ENCODE data around the gene MYOCD.

The MYOCD gene

DNA sequence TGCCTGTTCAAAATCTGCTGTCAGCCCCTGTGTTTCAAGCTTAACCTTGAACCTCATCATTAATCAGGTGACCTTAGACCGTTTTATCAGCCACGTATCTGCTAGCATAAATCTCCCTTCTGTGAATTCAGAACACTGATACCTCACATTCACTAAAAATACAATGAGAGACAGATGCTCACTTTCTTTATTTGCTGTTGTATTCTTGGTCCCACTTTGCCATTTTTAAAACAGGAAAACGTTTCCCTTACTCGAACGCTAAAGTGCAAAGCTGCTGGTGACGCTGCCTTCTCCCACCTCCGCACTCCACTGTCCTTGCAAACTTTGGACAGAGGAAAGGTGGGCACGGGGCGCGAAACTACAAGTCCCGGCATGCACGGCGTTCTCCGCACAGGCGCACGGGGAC, 123.4 kb downstream of the MYOCD start:
- no peaks in the 10 kb centered on the region for H3K36me3 ChIP-seq (ENCODE audit: control insufficient read depth, low read length)
- H3K4me2 ChIP-seq (ENCODE audit: low read length), result peak overlapping the region; percentile 67
- peak overlapping the region; percentile 74 for H3K4me3 ChIP-seq (ENCODE audit: low read length)
- no peaks in the 10 kb centered on the region for H3K9me3 ChIP-seq (ENCODE audit: control insufficient read depth, insufficient read depth, low read length)
- H3K27me3 ChIP-seq (ENCODE audit: control insufficient read depth, low read length), result peaks cover 23% of the 10 kb centered on the region
- H3K27ac ChIP-seq (ENCODE audit: low read depth, low read length), result no peak overlapping the region
- no peaks in the 10 kb centered on the region for H3K79me2 ChIP-seq (ENCODE audit: control insufficient read depth, low read length)
- H4K20me1 ChIP-seq (ENCODE audit: control insufficient read depth, insufficient read depth, low read depth, low read length), result no peaks in the 10 kb centered on the region
- no peak for TF ChIP-seq EZH2phosphoT487 (IDR thresholded peaks at IDR 0.05; ENCODE audit: borderline replicate concordance, low read length)
- TF ChIP-seq, protein P1, sequence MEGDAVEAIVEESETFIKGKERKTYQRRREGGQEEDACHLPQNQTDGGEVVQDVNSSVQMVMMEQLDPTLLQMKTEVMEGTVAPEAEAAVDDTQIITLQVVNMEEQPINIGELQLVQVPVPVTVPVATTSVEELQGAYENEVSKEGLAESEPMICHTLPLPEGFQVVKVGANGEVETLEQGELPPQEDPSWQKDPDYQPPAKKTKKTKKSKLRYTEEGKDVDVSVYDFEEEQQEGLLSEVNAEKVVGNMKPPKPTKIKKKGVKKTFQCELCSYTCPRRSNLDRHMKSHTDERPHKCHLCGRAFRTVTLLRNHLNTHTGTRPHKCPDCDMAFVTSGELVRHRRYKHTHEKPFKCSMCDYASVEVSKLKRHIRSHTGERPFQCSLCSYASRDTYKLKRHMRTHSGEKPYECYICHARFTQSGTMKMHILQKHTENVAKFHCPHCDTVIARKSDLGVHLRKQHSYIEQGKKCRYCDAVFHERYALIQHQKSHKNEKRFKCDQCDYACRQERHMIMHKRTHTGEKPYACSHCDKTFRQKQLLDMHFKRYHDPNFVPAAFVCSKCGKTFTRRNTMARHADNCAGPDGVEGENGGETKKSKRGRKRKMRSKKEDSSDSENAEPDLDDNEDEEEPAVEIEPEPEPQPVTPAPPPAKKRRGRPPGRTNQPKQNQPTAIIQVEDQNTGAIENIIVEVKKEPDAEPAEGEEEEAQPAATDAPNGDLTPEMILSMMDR (IDR thresholded peaks at IDR 0.05; ENCODE audit: low read depth, low read length, poor library complexity, severe bottlenecking), result no peak
- peaks cover 20% of the 10 kb centered on the region for H3K4me1 ChIP-seq (ENCODE audit: control insufficient read depth, low read length)
- H3F3A ChIP-seq (ENCODE audit: control insufficient read depth, insufficient read depth), result no peaks in the 10 kb centered on the region
- H3K9me2 ChIP-seq (replicated peaks; ENCODE audit: control insufficient read depth, low read length), result no peaks in the 10 kb centered on the region

DNA sequence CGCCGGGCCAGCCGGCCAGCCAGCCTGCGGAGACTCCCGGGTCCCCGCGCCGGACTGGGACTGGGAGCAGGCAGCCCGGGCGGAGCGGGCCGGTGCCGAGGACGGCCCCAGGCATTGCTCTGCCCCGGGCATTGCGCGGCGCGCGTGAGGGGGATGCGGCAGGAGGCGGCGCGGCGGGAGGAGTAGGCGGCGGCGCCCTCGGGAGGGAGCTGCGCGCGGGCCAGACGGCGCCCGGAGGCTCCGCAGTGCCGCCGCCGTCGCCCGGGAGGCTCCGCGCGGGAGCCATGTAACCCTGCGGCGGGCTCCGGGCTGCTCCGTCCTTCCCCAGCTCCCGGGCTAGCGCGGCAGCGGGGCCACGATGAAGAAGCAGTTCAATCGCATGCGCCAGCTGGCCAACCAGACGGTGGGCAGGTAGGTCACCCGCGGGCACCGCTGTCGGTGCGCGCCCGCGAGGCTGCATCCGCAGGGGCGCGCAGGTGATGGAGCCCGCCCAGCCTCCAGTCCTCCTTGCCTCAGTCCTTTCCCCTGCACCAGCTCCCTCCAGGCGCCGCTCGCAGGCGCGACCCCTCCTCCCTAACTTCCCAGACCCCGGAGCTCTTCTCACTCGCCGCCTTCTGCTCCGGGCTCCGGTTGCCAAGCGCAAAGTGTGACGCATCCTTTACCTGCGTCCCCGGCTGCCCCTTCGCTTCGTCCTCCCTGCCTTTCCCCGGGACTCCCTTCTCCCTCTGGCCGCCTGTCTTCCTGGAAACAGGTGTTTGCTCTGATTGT, 124.0 kb downstream of the MYOCD start, which contains the start of gene ARHGAP44:
Gene ARHGAP44 (plus strand): TSS at position 18 of the 768 bp plus-strand sequence. CDS start 341 bp downstream, at position 359.
- peaks cover 20% of the 10 kb centered on the region for H3K4me1 ChIP-seq (ENCODE audit: control insufficient read depth, low read length)
- no peaks in the 10 kb centered on the region for H3K9me2 ChIP-seq (replicated peaks; ENCODE audit: control insufficient read depth, low read length)
- peak within 1 kb of the TSS; percentile 74 for H3K4me3 ChIP-seq (ENCODE audit: low read length)
- H3K4me2 ChIP-seq (ENCODE audit: low read length), result peak within 1 kb of the TSS; percentile 67
- peaks cover 23% of the 10 kb centered on the region for H3K27me3 ChIP-seq (ENCODE audit: control insufficient read depth, low read length)
- no peak for TF ChIP-seq EZH2phosphoT487 (IDR thresholded peaks at IDR 0.05; ENCODE audit: borderline replicate concordance, low read length)
- TF ChIP-seq, protein P1 (IDR thresholded peaks at IDR 0.05; ENCODE audit: low read depth, low read length, poor library complexity, severe bottlenecking), result no peak
- H3K9me3 ChIP-seq (ENCODE audit: control insufficient read depth, insufficient read depth, low read length), result no peaks in the 10 kb centered on the region
- no peak within 1 kb of the TSS for H3K27ac ChIP-seq (ENCODE audit: low read depth, low read length)
- no peaks in the 10 kb centered on the region for H3K79me2 ChIP-seq (ENCODE audit: control insufficient read depth, low read length)
- no peaks in the 10 kb centered on the region for H4K20me1 ChIP-seq (ENCODE audit: control insufficient read depth, insufficient read depth, low read depth, low read length)
- H3K36me3 ChIP-seq (ENCODE audit: control insufficient read depth, low read length), result no peaks in the 10 kb centered on the region
- no peaks in the 10 kb centered on the region for H3F3A ChIP-seq (ENCODE audit: control insufficient read depth, insufficient read depth)

DNA sequence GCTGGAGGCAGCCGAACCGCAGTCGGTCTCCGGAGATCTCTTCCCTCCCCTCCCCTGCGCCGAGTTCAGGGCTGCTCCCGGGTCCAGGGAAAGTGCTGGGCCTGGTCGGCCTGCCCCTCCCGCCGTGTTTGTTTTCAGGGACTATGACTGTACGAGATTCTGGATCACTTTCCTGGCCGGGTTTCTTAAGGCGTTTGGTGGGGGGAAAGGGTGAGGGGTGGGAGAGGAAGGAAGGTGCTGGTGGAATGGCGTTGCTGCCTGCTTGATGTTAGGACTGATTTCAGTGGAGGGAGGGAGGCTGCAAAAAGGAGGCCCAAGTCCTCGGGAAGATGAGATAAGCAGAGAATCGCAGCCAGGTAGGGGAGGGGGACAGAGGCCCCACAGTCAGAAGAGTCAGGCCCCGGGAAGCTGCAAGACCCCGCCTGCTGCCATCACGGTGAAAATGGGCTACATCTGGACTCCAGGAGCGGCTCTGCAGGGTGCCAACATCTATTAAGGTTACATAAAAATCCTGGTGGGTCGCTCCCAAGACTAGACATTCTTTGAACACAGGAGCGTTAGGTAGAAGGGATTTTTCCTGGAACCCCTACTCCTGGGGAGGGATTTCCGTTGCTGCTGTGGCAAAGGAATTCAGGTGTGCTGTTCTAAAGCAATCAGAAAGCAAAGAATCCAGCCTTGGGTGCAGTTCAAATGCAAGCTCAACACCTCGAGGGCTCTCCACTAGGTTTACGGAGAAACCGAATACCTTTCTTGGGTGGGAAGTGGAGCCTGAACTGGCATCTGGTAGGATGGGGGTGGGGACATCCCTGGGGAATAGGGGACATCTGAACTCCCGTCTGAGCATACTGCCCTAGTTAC, 124.8 kb downstream of the MYOCD start:
- Histone ChIP-seq H3K9me2 (replicated peaks; ENCODE audit: control insufficient read depth, low read length) (no peaks in the 10 kb centered on the region), H3F3A (ENCODE audit: control insufficient read depth, insufficient read depth) (no peaks in the 10 kb centered on the region), H3K4me2 (ENCODE audit: low read length) (peak overlapping the region; percentile 67), H3K4me3 (ENCODE audit: low read length) (peak overlapping the region; percentile 74), H3K9me3 (ENCODE audit: control insufficient read depth, insufficient read depth, low read length) (no peaks in the 10 kb centered on the region), H3K27ac (ENCODE audit: low read depth, low read length) (no peak overlapping the region), H3K36me3 (ENCODE audit: control insufficient read depth, low read length) (no peaks in the 10 kb centered on the region), H4K20me1 (ENCODE audit: control insufficient read depth, insufficient read depth, low read depth, low read length) (no peaks in the 10 kb centered on the region), H3K79me2 (ENCODE audit: control insufficient read depth, low read length) (no peaks in the 10 kb centered on the region), H3K4me1 (ENCODE audit: control insufficient read depth, low read length) (peaks cover 20% of the 10 kb centered on the region), H3K27me3 (ENCODE audit: control insufficient read depth, low read length) (peaks cover 23% of the 10 kb centered on the region)
- TF ChIP-seq, protein P1 (IDR thresholded peaks at IDR 0.05; ENCODE audit: low read depth, low read length, poor library complexity, severe bottlenecking), result no peak
- no peak for TF ChIP-seq EZH2phosphoT487 (IDR thresholded peaks at IDR 0.05; ENCODE audit: borderline replicate concordance, low read length)
